NCI-H748 (cell line): ENCODE measurements around the gene SETD3.

Experiments
- DNase-seq: peaks from one replicate; lab custom pipeline; 2025; ENCODE audit not compliant: unreplicated experiment; lab: John Stamatoyannopoulos, UW

Gene SETD3

DNA sequence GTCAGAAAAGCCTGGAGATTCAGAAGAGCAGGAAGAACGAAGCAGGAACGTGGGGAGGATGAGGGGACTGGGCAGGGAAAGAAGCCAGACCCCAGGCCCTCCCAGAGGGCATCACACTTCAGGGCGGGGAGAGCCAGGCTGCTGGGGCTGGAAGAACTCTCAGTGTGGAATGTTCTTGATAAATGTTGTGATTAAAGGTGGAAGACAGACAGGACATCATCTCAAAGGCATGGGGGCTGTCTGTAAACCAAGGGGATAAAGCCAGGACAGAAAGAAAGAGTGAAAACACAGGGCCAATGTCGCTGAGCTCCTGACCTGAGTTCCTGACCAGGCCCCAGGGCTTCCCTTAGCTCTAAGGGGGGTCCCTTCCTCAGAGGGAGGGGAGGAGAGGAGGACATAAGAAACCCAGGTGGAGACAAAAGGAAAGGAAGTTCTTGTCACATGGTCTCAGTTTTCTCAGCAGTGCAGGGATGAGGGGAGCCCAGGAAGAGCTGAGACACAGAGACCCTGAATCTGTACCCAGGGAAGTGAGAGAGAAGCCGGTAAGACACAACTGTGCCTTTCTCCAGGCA, 56.3 kb downstream of the SETD3 start:
- no peak for DNase-seq

DNA sequence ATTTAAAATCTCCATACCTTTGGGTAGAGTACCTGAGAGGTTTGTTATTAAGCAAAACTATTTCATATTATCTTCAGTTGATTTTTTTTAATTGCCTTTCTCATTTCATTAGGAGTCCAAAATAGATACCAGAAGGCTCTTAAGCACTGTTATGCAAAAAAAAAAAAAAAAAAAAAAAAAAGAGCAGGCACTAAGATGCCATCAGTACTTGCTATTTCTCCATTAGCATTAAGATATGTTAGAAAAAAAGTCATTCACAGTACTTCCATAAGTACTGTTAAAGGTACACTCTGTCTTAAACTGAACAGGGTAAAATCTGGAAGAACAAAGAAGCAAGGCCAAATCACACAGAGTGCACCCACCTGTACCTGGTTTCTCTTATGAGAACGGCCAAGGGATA, 57.2 kb downstream of the SETD3 start:
- no peak for DNase-seq

DNA sequence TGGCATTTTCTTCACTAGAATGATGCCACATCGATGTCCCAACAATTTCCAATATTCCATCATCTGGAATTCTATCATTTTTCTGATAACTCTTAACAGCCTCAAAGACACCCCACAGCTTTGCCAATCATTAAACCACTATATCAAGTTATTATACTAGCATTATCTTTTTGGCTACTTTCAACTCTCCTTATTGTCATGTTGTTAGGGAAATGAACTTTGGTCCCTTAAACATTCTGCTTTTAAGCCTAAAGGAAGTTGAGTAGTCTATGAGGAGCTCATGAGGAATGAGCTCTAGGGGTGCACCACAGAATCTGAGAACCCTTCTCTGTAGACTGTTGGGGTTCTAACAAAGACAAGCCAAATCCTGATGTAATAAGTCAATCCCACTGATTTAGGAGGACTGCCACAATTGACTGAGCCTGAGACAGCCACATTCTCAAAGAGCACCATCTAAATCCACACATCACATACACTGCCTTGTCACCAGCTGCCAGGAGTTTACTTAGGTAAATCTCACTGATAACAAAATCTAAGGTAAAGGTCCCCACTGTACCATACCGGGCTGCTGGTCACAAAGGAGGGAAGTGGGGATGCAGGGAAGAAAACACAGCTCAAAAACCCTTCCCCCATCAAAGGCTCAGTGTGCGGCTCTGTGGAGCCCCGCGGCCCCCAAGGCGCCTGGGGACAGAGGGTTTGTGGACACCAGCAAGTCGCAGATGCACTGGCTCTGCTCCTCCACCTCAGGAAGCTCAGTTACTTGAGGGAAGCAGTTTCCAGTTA, 58.2 kb downstream of the SETD3 start:
- no peak for DNase-seq

DNA sequence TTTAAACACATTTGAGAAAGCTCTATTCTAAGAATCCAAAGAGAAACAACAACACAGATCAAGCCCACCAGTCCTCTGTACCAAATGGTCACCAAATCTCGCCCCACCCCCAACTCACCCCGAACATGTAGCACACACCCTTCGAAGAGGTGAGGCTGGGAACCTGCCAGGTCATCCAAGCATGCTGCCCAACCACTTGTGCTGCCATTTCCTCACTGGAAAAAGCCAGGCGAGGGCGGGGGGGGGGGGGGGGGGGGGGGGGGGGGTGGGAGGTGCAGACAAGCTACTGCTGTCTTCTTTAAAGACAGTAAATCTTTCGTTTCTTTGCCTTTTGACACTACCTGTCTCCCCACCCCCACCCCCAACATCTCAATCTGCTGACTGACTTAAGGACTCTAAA, 59.9 kb downstream of the SETD3 start:
- DNase-seq = no peak

DNA sequence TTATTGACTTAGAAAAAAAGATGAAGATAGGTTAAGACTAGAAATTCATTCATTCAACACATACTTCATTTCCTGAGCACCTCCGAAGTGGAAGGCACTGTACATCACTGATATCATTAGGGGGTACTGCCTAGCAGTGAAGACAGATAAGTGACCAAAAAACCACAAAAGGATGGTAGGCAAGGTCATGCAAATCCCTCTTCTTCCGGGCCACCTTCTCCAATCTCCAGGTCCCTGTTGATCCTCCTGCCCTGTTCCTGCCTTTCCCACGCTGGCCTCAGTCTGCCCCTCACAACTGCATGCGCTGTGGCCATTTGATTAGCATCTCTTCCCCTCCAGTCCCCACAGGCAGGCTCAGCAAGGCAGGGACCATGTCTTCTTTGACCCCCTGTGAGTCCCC, 60.8 kb downstream of the SETD3 start:
- no peak for DNase-seq

DNA sequence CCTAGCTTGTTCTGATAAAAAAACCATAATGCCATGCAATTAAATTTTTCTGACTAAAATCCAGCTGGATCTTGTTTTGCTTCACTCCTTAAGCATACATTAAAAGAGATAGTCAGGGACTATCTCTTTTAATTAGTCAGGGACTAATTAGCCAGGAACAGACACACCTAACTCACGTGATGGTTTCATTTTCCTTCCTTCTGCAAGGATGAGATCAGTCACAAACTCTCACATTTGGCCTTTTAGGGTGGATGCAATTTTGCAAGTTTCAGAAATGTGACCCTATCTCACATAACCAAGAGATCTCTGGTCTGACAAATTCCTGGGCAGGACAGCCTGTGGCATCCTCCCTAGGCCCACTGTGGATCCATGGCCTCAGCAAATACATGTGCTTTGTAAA, 62.4 kb downstream of the SETD3 start:
- DNase-seq = no peak

DNA sequence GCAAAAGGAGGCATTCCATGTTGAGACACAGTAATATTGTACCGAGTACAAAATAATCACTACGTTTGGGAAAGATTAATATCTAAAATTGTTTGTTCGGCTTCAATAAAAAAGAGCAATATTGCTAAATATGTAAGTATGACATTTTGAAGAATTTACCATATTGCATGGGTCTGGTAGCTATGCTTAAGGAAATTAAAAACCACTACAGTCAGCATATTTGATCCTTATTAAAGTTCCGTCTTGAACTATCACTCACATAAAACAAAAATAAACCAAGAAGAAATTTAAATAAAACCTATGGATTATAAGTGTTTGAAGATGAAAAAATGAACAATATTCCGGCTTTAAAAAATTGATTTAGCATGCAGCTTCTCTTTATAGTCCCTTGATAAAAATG, 63.8 kb downstream of the SETD3 start:
- no peak for DNase-seq

DNA sequence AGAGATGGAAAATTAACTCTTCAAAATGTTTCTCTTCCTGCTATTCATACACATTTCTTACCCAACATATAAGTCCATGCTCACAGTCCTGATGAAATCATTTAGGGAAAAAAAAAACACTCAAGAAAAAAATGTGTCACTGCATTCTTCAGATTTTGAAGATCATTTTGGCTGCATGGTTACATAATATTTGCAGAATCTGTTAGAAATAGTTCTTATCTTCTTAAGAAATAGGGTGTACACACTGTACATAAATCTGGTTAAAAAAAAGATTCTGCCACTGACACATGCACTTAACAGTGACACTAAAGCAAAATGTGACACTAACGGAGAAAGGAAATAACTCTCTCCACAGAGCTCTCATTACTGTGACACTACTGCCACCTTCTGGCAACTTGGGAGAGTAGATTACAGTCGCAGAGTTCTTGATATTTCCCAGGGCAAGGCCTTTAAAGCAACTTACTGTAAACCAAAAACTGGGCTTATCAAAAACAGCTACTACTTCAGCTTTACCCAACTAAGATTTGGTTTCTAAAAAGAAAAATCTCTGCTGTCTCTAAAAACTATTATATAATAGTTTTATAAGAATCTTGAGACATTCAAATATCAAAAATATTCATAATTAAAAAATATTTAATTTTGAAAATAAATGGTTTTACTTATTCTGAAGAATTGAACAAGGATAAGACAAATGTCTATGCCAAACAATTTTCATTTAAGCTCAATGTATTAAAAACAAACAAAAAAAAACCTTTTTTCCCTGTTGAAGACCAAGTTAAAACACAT, 65.0 kb downstream of the SETD3 start:
- peak; percentile 79 for DNase-seq

DNA sequence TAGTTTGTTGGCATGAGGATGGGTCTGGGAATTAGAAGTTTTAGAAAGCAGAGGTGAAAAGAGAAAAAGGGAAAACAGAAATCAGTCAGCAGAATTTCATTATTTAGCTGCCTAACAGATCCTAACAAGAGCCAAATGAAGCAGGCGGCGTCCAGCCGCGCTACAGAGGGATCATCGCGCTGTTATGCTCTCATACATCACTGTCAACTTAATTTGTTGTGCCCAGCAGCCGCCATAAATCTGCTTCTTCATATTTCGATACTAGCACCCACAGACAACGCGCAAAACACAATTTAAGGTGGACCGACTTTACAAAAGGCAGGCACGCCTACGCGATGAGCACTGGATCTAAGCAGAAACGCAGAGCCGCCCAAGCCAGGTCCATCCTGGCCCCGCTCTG, 66.7 kb downstream of the SETD3 start:
- DNase-seq = no peak

DNA sequence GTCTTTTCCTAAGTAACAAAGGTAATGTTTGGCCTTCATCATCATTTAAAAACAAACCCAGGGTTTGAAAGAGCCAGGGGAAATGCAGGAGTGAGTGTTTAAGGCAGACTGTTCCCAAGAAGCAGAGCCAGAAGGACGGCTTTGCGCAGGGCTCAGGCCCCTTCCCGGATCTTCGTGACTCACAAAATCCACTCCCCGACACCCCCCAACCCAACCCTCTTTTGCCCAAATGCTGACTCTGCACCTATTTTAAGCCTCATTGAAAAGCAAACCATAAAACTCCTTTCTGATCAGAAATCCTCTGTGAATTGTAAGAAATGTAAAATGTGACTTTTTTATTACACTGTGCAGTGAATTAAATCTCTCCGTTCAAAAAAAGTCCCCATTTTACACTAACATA, 67.5 kb downstream of the SETD3 start:
- DNase-seq = no peak

DNA sequence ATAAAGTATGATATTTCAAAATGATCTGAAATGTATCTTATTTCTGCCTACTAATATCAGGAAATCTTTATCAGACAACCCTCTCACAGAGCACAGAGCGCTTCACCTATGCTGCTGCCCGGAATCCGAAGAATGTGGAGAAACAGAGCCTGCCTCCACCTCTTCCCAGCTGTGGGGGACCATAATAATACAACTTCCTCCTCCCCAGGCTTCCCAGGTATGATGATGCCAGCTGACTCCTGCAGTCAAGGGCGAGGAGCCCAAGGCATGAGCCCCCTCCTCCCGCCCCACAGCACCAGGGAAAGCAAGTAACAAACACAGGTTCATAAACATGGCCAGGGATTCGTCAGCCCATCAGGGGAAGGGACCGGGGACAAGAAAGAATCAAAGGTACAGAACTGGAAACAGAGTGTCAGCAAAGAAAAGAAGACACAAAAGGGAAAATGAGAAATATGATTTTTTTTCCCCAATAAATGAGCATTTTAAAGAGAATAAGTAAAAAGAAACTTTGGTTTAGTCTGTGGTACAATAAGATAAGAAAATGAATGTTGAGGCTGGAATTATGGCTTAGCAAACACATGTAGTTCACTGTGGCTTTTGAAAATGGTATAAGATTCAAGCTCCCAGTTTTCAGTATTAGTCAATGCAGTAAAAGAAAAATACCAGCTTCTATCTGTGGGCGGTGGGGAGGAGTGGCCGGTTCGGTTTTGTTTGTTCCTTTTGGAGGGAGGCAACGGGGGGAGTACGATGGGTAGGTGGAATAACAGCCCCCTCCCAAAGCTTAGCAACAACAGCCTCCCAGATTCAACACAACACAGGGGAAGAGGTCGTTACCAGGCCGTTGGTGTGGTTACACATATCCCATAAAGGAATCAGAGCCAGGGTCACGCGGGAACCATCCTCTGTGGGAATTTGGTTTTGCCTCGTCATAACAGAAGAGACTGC, 68.3 kb downstream of the SETD3 start:
- no peak for DNase-seq

DNA sequence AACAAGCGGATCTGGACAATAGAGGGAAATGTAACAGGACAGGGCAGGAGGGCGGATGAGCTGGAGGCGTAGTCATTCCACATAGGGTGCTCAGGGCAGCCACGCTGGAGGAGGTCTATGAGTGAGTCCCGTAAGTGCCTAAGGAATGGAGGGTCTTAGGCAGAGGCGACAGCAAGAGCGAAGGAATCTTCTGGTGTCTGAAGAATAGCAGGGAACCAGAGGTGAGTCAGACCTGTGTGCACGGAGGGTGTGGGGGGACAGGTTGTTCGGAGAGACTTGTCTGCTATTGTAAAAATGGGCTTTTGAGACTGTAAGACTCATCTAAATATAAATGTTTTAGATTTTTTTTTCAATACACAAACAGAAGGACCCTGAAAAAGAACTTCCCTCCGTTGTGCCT, 70.6 kb downstream of the SETD3 start:
- DNase-seq = no peak

DNA sequence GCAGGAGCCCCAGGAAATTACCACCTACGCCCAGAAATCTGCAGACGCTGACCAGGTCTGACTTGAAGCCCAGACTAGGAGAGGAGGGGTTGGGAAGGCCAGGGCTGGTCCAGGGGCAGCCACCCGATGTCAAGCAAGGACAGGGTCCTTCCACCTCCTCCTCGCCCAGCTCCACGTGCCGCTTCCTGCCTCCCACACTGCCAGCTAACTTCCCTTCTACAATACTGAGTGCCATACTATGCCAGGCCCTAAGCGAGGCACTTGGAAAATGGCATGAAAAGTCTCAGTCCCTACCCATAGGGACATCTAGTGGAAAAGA, 71.7 kb downstream of the SETD3 start:
- no peak for DNase-seq

DNA sequence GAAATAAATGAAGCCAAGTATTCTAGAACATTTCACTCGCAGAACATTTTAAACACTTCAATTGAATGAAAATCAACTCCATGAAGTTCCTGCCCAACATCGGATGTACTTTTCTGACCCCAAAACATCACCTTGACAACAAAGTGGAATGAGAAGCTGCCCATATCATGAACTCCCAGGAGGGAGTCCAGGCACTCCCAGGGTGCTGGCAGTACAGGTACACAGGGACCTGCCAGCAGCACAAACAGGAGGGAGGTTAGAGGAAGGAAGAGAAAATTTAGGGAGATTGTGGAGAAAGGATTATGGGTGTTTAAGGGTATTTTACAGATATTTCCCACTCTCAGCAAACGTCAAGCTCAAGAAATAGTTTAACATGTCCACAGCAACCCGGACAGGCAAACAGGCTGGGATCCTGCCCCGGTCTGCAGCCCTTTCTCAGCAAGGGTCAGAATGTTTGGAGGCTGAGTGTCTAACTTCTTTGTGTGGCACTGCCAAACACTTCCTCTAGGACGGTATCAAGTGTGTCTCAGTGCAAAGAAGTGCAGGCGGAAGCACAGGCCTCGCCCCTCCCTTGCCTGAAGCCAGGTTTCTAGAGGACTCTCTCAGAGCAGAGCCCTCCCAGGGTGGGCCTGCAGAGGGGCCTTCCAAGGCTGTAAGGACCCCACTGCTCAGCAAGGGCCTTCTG, 72.2 kb downstream of the SETD3 start:
- DNase-seq = no peak

DNA sequence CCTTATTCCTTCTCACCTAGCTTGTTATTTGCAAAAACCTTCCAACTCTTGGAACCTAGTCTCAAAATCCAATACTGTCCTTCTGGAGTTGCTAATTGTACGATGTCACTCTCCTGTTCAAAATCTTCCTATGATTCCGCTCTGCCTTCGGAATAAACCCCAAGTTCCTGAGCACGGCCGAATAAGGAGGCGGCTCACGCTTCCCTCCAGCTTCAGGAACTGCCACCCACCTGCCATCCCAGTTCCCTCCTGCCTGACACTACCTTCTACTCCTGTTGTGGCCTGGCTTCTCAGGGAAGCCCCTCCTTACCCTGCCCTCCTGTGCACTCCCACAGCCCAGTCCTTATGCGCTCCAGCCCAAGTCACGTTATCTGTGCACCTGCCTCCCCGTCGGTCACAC, 73.2 kb downstream of the SETD3 start:
- no peak for DNase-seq

DNA sequence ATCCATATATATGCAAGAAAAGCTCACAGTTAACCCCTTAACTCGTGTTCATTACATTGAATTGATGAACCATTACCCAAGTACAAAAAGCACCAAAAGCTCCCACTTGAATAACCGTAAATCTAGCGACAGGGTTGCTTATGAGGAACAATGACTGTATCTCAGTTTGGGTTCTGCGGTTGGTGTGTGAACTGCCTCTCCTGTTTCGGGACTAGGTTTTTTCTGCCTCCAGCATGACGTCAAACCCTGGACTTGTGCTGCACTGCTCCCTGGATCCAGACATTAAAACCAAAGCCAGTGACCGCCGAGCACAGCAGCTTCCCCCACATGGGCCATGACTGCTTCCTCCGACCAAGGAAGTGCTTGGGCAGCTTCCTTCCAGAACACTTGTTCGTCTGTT, 77.7 kb downstream of the SETD3 start:
- DNase-seq = no peak

DNA sequence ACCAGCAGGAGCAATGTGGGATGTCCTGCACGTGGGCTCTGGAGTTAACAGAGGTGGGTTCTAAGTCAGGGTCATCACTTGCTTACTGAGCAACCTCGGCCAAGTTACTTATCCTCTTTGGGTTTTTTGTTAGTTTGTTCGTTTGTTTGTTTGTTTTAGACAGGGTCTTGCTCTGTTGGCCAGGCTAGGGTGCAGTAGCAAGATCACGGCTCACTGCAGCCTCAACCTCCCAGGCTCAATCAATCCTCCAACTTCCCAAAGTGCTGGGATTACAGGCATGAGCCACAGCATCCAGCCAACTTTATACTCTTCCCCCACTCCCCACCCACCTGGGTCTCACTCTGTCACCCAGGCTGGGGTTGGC, 78.4 kb downstream of the SETD3 start:
- DNase-seq = no peak

DNA sequence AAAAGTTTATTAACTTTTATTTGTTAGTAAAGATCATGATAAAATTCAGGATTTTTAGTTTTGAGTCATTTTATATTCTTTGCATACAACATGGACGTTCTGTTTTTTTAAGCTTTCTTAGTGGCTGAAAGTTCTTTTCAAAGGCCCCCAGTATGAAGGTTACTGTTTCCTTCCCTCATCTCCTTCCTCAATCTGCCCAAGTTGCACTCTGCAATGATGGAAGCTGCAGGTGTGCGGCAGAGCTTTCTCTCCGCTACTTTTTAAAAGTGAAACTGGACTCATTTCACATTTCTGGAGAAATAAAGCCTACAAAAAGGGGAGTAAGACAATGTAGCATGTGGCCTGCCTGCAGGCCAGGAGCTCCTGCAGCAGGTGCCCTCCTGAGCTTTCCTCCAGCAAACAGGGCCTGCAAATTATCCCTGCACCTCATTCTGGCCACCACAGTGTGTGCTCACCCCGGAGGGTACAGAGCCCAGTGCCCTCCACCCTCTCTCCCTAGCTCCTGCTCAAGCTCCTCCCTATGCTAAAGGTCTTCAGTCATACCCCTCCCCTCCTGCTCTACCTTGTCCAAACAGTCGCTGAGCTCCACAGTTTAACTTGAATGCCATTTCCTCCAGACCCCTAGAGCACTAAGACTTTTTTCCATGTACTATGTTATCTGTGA, 78.9 kb downstream of the SETD3 start:
- DNase-seq = no peak

DNA sequence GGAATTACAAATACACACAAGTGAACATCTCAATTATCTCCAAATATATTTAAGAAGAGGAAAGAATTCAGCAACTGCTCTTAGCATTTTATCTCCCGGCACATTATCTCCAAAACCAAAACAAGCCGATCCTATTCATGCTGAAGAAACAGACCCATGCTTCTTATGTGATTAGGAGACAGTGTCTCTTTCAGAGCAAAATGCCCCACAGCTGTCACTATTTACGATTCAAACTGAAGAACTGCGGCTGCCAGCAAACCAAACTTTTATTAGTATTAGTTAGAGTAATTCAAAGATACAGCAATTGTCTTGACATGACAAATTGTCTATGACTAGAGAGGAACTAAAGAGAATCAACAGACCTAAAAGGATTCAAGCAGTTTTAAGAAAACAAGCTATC, 79.4 kb downstream of the SETD3 start:
- DNase-seq = no peak

DNA sequence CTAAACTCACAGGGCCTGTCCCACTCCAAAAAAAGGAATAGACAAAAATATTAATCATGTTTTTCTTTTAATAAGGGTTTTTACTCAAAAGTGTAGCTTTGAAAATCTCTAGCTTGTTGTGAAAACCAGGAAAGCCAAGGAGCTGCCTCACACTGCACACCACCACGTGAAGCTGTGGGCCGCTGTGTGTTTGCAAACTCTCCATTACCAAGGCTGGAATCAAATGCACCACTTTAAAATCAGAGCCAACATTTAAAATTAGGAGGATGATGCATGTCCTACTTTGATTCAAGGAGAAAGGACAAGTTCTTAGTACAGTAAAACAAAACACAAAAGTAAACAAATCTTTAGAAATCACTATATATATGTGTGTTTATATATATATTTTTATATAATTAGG, 83.0 kb downstream of the SETD3 start:
- DNase-seq = no peak
